Liver (tissue), 3 donors: ENCODE measurements around the gene HIVEP2.

Source experiments
- CTCF ChIP-seq: fragments of 150-350 bp; IDR thresholded peaks from 2 replicates; pipeline ENCODE4 v1.5.1; 2017; ENCODE audit warnings: improper control_type of control experiment, low read depth, low read length; ENCODE audit not compliant: missing input control
- EGR1 ChIP-seq, 2 donors: IDR thresholded peaks; 2 replicates each; pipeline ENCODE4 v1.6.1; 2016 to 2018; ENCODE audit warnings: antibody characterized with exemption in 2 of 2, low read depth in 2 of 2
- GABPA ChIP-seq, 2 donors: IDR thresholded peaks in 1 of 2; conservative IDR thresholded peaks in 1 of 2; 2 replicates each; pipeline ENCODE4 v1.6.1; 2016; ENCODE audit warnings: antibody characterized with exemption in 2 of 2, mild to moderate bottlenecking in 1 of 2, moderate library complexity in 1 of 2
- HNF4G ChIP-seq: IDR thresholded peaks from 2 replicates; pipeline ENCODE4 v1.6.1; 2016; ENCODE audit warnings: antibody characterized with exemption
- JUND ChIP-seq, 2 donors: IDR thresholded peaks; 2 replicates each; pipeline ENCODE4 v1.6.1; 2016; ENCODE audit warnings: antibody characterized with exemption in 2 of 2
- MAX ChIP-seq: IDR thresholded peaks from 2 replicates; pipeline ENCODE4 v1.6.1; 2016; ENCODE audit warnings: antibody characterized with exemption
- RAD21 ChIP-seq, 2 donors: IDR thresholded peaks; 2 replicates each; pipeline ENCODE4 v1.6.1; 2016; ENCODE audit warnings: antibody characterized with exemption in 2 of 2, mild to moderate bottlenecking in 2 of 2
- REST ChIP-seq: IDR thresholded peaks from 2 replicates; pipeline ENCODE4 v1.6.1; 2016; ENCODE audit warnings: antibody characterized with exemption, mild to moderate bottlenecking
- SP1 ChIP-seq: IDR thresholded peaks from 2 replicates; pipeline ENCODE4 v1.6.1; 2018; ENCODE audit warnings: antibody characterized with exemption, mild to moderate bottlenecking
- TAF1 ChIP-seq: conservative IDR thresholded peaks from 2 replicates; pipeline ENCODE4 v1.6.1; 2016; ENCODE audit warnings: antibody characterized with exemption, mild to moderate bottlenecking
- donor health status: healthy.
- donor health status: healthy.

GRCh38 chr6:142764311-142764710 is 180.7 kb downstream of the HIVEP2 start:
- TF ChIP-seq REST (no peak), CTCF (no peak), MAX (no peak), JUND (IDR thresholded peaks at IDR 0.05) (no peak), SP1 (no peak), RAD21 (IDR thresholded peaks at IDR 0.05) (no peak), TAF1 (no peak), GABPA (IDR thresholded peaks at IDR 0.05 in 1 of 2, conservative IDR thresholded peaks at IDR 0.05 in 1 of 2) (no peak), HNF4G (no peak), EGR1 (IDR thresholded peaks at IDR 0.05; ENCODE audit: low read depth in 2 of 2) (no peak)
